Neural progenitor cell (in vitro differentiated cells): ENCODE data around the gene FAM120C.

Experiments used
- EZH2 ChIP-seq: fragments of 200-600 bp; sonication (generic); IDR thresholded peaks from 2 replicates; pipeline ENCODE4 v1.6.1; 2017; ENCODE audit warnings: antibody characterized with exemption, mild to moderate bottlenecking, moderate library complexity
- EZH2phosphoT487 ChIP-seq: fragments of 200-600 bp; sonication (generic); IDR thresholded peaks from 2 replicates; pipeline ENCODE4 v1.6.1; 2017; ENCODE audit warnings: antibody characterized with exemption
- TF ChIP-seq, protein P1 (sequence below): fragments of 200-600 bp; sonication (generic); IDR thresholded peaks from 2 replicates; pipeline ENCODE4 v1.5.1; 2017; ENCODE audit warnings: antibody characterized with exemption, mild to moderate bottlenecking

DNA sequence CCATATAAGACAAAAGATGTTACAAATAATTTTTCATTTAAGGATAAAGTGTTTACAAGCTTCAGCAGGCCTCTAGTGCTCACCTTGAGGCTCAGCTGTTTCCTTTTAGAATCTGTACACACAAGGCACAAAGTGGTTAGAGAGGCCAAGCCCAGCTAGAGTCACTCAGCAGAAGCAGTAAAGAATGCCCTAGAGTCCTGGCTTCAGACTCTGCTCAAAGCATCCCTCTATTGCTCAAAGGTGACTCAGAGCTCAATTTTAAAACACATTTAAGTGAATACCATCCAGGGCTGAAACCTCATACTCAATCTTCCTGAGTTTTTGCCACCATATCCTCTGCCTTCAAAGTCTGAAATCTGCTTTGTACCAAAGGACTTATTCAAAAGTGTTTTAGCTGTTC is 116.2 kb downstream of the FAM120C start:
- TF ChIP-seq, protein P1, sequence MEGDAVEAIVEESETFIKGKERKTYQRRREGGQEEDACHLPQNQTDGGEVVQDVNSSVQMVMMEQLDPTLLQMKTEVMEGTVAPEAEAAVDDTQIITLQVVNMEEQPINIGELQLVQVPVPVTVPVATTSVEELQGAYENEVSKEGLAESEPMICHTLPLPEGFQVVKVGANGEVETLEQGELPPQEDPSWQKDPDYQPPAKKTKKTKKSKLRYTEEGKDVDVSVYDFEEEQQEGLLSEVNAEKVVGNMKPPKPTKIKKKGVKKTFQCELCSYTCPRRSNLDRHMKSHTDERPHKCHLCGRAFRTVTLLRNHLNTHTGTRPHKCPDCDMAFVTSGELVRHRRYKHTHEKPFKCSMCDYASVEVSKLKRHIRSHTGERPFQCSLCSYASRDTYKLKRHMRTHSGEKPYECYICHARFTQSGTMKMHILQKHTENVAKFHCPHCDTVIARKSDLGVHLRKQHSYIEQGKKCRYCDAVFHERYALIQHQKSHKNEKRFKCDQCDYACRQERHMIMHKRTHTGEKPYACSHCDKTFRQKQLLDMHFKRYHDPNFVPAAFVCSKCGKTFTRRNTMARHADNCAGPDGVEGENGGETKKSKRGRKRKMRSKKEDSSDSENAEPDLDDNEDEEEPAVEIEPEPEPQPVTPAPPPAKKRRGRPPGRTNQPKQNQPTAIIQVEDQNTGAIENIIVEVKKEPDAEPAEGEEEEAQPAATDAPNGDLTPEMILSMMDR: no peak
- TF ChIP-seq EZH2: no peak
- no peak for TF ChIP-seq EZH2phosphoT487
